Keratinocyte (primary cell): Measurements from ENCODE around the gene NF2. TPM values are rescaled to one million over a fixed set of nuclear protein-coding genes. Genes with fewer than 3 reads are reported as not detected.

Experiments
- DNase-seq: peaks from one replicate; pipeline ENCODE4 v3.0.0-alpha.2; 2011; ENCODE audit warnings: low read depth, missing footprints, low spot score
- FAIRE-seq: peaks from 2 replicates; lab custom pipeline; 2011; peaks lifted over from hg19 to GRCh38; lab: Jason Lieb, UNC
- H2AFZ ChIP-seq: 2 replicates; pipeline ENCODE4 v1.6.0; 2012; ENCODE audit warnings: low read length, control low read depth, inconsistent platforms; ENCODE audit not compliant: control insufficient read depth
- H3K27ac ChIP-seq: 2 replicates; pipeline ENCODE4 v1.5.1; 2011; ENCODE audit warnings: low read length; ENCODE audit not compliant: control insufficient read depth, insufficient read depth
- H3K27me3 ChIP-seq: 3 replicates; pipeline ENCODE4 v1.6.0; 2011; ENCODE audit warnings: low read length; ENCODE audit not compliant: control insufficient read depth, insufficient read depth; ENCODE audit errors: extremely low read depth
- H3K36me3 ChIP-seq, 2 experiments: 2 replicates in 1 of 2; 3 replicates in 1 of 2; pipeline ENCODE4 v1.5.1; 2011; ENCODE audit warnings: low read length in 2 of 2, mild to moderate bottlenecking in 1 of 2; ENCODE audit not compliant: control insufficient read depth in 2 of 2, insufficient read depth in 2 of 2; ENCODE audit errors: extremely low read depth in 1 of 2
- H3K4me1 ChIP-seq: 3 replicates; pipeline ENCODE4 v1.5.1; 2011; ENCODE audit warnings: low read length; ENCODE audit not compliant: control insufficient read depth, insufficient read depth; ENCODE audit errors: extremely low read depth
- H3K4me2 ChIP-seq: 3 replicates; pipeline ENCODE4 v1.6.0; 2011; ENCODE audit warnings: low read depth, low read length; ENCODE audit not compliant: control insufficient read depth, insufficient read depth; ENCODE audit errors: extremely low read depth
- H3K4me3 ChIP-seq, 3 experiments: fragments of 200-600 bp in 1 of 3; sonication (generic) in 1 of 3; 2 replicates in 2 of 3; 3 replicates in 1 of 3; pipeline ENCODE4 v1.5.1; 2011 to 2016; ENCODE audit warnings: low read length in 3 of 3, mild to moderate bottlenecking in 3 of 3, control low read depth in 2 of 3, inconsistent platforms in 1 of 3, low read depth in 1 of 3, mixed read lengths in 1 of 3, mixed run types in 1 of 3, moderate library complexity in 1 of 3; ENCODE audit not compliant: control insufficient read depth in 2 of 3, insufficient read depth in 2 of 3; ENCODE audit errors: extremely low read depth in 1 of 3
- H3K79me2 ChIP-seq: 2 replicates; pipeline ENCODE4 v1.6.0; 2012; ENCODE audit warnings: low read length; ENCODE audit not compliant: control insufficient read depth, insufficient read depth
- H3K9ac ChIP-seq: 3 replicates; pipeline ENCODE4 v1.6.0; 2011; ENCODE audit warnings: low read length; ENCODE audit not compliant: control insufficient read depth, insufficient read depth; ENCODE audit errors: extremely low read depth
- H3K9me1 ChIP-seq: 3 replicates; pipeline ENCODE4 v1.6.0; 2011; ENCODE audit warnings: low read length; ENCODE audit not compliant: control insufficient read depth, insufficient read depth; ENCODE audit errors: extremely low read depth
- H3K9me3 ChIP-seq: 2 replicates; pipeline ENCODE4 v1.5.1; 2012; ENCODE audit warnings: low read depth, low read length; ENCODE audit not compliant: control insufficient read depth
- H4K20me1 ChIP-seq: 3 replicates; pipeline ENCODE4 v1.6.0; 2011; ENCODE audit warnings: low read length; ENCODE audit not compliant: control insufficient read depth, insufficient read depth; ENCODE audit errors: extremely low read depth
- EZH2 ChIP-seq: IDR thresholded peaks from one replicate; pipeline ENCODE4 v1.6.1; 2012; ENCODE audit warnings: inconsistent platforms, mild to moderate bottlenecking, low read length, moderate library complexity
- dilution Hi-C: fragments of 300-500 bp; cut with MboI; formaldehyde crosslinking; loops from one replicate; pipeline ENCODE4 v1.7.0; 2020; ENCODE audit warnings: low sequenced_read_pairs; ENCODE audit not compliant: extremely low pct_ligation_motif_present
- polyA plus RNA-seq, 5 experiments: library from polyadenylated mRNA; depleted of rRNA in 3 of 5; stranded (reverse) in 3 of 5; stranded (forward) in 1 of 5; unstranded in 1 of 5; fragments of >200 nt; gene quantifications; 1 replicate in 1 of 5; 2 replicates in 3 of 5; 3 replicates in 1 of 5; pipeline versions ENCODE4 v1.2.1 to v1.2.3, GENCODE V29; 2011 to 2012; ENCODE audit warnings: missing spikeins in 2 of 5, low read depth in 1 of 5, low replicate concordance in 1 of 5
- TF ChIP-seq, protein P1 (sequence below), 3 experiments: IDR thresholded peaks in 1 of 3; conservative IDR thresholded peaks in 1 of 3; optimal IDR thresholded peaks in 1 of 3; 2 replicates in 2 of 3; 3 replicates in 1 of 3; pipeline versions ENCODE3 to v1.5.1; 2011; ENCODE audit warnings: low read length in 3 of 3, mild to moderate bottlenecking in 3 of 3, moderate library complexity in 2 of 3, control low read depth in 1 of 3, inconsistent platforms in 1 of 3; ENCODE audit not compliant: insufficient read depth in 2 of 3; ENCODE audit errors: extremely low read depth in 1 of 3

The NF2 gene
- polyA plus RNA-seq, 1 donor (not counting 4 experiments of a cell fraction or from before 2014, with no cell fraction given): 50.2 TPM

DNA sequence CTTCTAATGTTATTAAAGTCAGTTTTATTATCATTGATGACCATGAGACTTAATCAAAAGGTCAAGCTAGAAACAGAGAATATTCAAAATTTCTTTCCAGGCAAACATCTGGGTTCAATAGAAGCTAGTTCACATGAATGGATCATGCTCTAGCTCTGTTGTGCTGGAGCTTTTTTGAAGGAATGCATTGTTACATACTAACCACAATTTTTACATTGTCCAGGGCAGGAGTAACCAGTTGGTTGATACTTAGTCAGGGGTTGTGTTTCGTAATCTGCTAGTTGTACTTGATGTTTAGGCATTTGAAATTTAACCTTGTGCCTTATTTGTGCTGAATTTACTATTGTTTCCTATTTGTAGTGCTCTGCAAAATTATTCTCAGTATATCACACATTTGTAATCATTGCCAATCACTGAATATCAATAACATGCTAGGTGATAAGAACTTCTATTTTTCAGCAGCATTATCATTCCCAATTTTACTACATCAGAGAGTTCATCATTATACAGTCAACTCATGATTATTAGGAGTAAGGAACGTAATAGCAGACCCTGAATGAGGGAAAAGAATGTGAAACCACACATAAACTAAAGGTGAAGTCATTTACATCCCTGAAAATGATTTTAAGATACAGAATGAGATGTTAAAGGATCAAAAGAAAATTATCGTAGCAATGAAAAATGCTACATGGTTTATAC lies 23.2 kb downstream of the NF2 start:
- Histone ChIP-seq H3K4me3 (peak overlapping the region in 1 of 3 experiments; percentile 18), H3K4me2 (peak overlapping the region; percentile 62), H3K9me1 (peaks cover 2% of the 10 kb centered on the region), H2AFZ (no peak overlapping the region), H3K9me3 (no peaks in the 10 kb centered on the region), H3K4me1 (peaks cover 57% of the 10 kb centered on the region), H3K9ac (no peak overlapping the region), H3K36me3 (peaks cover 0 to 14% of the 10 kb centered on the region in 2 experiments), H3K27me3 (no peaks in the 10 kb centered on the region), H3K27ac (peak overlapping the region; percentile 44), H3K79me2 (peaks cover 74% of the 10 kb centered on the region), H4K20me1 (no peaks in the 10 kb centered on the region)
- peak; percentile 93 for FAIRE-seq
- no peak for DNase-seq
- dilution Hi-C loops: no loop called here
- TF ChIP-seq, protein P1, sequence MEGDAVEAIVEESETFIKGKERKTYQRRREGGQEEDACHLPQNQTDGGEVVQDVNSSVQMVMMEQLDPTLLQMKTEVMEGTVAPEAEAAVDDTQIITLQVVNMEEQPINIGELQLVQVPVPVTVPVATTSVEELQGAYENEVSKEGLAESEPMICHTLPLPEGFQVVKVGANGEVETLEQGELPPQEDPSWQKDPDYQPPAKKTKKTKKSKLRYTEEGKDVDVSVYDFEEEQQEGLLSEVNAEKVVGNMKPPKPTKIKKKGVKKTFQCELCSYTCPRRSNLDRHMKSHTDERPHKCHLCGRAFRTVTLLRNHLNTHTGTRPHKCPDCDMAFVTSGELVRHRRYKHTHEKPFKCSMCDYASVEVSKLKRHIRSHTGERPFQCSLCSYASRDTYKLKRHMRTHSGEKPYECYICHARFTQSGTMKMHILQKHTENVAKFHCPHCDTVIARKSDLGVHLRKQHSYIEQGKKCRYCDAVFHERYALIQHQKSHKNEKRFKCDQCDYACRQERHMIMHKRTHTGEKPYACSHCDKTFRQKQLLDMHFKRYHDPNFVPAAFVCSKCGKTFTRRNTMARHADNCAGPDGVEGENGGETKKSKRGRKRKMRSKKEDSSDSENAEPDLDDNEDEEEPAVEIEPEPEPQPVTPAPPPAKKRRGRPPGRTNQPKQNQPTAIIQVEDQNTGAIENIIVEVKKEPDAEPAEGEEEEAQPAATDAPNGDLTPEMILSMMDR (optimal IDR thresholded peaks at IDR 0.05 in 1 of 3, IDR thresholded peaks at IDR 0.05 in 1 of 3, conservative IDR thresholded peaks at IDR 0.05 in 1 of 3; ENCODE audit: extremely low read depth in 1 of 3, insufficient read depth in 2 of 3, low read length in 3 of 3): no peak
- TF ChIP-seq EZH2: no peak

- peak overlapping the region; percentile 44 for H3K27ac ChIP-seq
- TF ChIP-seq, protein P1 (optimal IDR thresholded peaks at IDR 0.05 in 1 of 3, IDR thresholded peaks at IDR 0.05 in 1 of 3, conservative IDR thresholded peaks at IDR 0.05 in 1 of 3; ENCODE audit: extremely low read depth in 1 of 3, insufficient read depth in 2 of 3, low read length in 3 of 3): no peak
- no peak for TF ChIP-seq EZH2
- peak; percentile 39 for FAIRE-seq
- H3K9me1 ChIP-seq: peaks cover 2% of the 10 kb centered on the region
- peaks cover 0 to 14% of the 10 kb centered on the region in 2 experiments for H3K36me3 ChIP-seq
- H3K9ac ChIP-seq: no peak overlapping the region
- no peak overlapping the region for H3K4me3 ChIP-seq
- H2AFZ ChIP-seq: no peak overlapping the region
- peaks cover 54% of the 10 kb centered on the region for H3K4me1 ChIP-seq
- no peaks in the 10 kb centered on the region for H3K9me3 ChIP-seq
- peak overlapping the region; percentile 62 for H3K4me2 ChIP-seq
- no peaks in the 10 kb centered on the region for H4K20me1 ChIP-seq
- DNase-seq: no peak
- no peaks in the 10 kb centered on the region for H3K27me3 ChIP-seq
- H3K79me2 ChIP-seq: peaks cover 79% of the 10 kb centered on the region
- dilution Hi-C loops: no loop called here
Measured at GRCh38 chr22:29627196-29627535, 23.7 kb downstream of the NF2 start.
